GM04503 (cell line): ENCODE data around the gene USP6.
"Not testable (repeated sequence)": the region's sequence is repeated elsewhere in the genome, so short reads cannot be mapped to it uniquely, and the experiment has no call there.

Experiments
- DNase-seq: peaks from one replicate; pipeline ENCODE4 v3.0.0-alpha.2; 2012; ENCODE audit warnings: low read depth

USP6 gene

DNA sequence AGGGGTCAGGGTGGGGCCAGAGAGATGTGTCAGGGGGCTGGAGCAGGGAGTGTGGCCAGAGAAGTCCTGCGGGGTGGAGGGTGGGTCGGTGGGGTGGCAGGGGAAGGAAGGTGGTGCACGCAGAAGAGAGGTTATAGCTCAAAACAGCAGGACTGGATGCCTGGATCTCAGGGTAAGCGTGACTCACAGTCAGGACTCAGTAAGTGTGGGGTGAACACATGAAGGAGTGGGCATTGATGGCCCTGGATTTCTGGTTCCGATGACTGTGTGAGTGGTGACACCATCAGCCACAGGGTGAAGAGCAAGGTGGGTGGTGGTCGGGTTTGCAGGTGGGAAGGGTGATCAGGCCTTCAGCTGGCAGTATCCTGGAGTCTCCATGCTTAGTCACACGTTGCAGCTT, 6.2 kb downstream of the USP6 start:
- not testable (repeated sequence) for DNase-seq

DNA sequence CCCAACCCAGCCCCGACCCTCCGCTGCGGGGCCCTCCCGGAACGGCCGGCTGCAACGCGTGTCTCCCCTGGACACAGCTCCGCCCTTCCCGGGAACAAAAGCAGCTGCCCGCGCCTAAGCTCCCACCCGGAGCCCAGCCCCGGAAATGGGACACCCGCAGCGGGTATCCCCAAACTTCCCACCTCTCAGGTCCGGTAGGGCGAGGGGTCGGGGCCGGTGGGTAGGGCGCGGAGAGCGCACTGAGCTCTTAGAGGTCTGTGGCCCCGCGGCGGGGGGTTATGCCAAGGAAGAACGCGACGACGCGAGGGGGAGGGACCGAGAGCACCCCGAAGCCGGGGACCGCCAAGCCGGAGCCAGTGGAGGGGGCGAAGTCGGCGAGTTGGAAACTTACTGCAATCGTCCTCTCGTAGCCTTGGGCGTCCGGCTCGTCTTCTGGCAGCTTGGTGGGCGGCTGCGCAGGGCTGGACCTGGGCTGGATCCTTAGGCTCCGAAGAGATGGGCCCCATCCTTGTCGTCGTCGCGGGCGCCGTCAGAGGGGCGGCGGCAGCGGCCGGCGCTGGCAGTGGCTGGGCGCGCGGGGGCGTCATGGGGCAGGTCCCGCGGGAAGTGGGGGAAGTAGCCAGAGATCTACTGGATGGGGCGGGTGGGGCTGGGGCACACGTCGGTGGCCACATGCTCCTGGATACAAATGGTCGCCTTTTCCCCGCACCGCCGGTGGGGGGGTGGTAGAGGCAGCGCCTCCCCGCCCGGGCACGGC, 6.9 kb downstream of the USP6 start:
- no peak for DNase-seq

DNA sequence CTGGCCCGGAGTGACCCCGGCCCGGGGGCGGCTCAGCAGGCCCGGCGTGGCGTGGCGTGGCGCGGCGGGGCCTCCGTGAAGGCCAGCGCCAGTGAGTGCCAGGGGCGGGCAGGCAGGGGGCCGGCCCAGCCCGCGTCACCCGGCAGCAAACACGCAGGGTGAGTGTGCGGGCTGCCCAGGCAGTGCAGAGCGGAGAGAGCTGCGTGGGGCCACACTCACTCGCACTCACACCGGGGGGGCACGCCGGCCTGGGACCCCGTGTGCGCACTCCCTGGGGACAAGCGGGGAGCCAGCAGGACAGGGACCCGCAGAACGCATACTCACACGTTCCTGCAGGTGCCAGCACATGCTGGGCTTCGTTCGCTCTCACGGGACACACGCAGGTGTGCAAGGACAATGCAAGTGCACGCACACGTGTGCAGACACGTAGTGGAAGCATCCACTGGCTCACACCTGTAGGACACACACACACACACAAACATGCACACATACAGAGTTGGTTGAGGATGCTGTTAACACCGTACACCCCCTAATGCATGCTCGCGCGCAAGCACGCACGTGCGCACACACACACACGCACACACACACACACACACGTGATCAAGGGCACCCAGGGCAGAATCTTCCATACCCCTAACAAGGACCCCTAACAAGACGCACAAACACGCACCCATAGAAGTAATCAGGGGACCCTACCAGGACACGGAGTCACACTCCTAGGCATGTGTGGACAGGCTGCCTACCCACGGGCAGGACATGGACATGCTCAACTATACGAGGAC, 7.7 kb downstream of the USP6 start:
- no peak for DNase-seq

DNA sequence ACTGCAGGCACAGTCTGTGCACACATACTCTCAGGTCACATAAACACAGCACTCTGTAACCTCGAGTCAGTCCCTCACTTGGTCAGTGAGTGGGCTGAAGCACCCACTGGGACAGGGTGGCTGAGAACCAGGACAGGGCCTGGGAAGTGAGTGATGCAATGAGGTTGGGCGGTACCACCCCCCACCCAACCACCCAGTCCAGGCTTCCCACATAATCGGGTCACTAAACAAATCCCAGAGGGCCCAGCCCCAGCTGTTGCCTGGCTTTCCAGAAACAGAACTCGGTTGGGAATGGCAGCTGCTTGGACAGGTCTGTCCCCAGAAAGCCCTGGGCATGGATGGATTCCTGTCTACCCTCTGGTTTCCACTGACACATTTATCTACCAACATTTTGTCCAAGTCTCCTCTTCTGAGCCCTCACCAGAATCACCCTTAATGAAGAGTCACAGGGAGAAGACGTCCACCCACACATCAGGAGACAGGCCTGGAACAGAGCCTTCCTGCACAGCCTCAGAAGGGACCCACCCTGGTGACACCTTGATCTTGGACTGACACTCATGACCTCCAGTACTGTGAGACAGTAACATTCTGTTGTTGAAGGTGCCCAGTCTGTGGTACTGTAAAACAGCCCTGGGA, 8.4 kb downstream of the USP6 start:
- DNase-seq, result not testable (repeated sequence)

DNA sequence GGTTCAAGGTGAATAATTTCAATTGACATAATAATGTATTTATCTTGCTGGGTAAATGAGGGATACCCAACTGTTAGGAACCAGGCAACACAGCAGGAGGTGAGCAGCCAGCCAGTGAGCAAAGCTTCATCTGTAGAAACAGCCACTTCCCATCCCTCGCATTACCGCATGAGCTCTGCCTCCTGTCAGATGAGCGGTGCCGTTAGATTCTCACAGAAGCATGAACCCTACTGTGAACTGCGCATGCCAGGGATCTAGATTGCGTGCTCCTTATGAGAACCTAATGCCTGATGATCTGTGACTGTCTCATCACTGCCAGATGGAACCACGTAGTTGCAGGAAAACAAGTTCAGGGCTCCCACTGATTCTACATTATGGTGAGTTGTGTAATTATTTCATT, 9.1 kb downstream of the USP6 start:
- not testable (repeated sequence) for DNase-seq

DNA sequence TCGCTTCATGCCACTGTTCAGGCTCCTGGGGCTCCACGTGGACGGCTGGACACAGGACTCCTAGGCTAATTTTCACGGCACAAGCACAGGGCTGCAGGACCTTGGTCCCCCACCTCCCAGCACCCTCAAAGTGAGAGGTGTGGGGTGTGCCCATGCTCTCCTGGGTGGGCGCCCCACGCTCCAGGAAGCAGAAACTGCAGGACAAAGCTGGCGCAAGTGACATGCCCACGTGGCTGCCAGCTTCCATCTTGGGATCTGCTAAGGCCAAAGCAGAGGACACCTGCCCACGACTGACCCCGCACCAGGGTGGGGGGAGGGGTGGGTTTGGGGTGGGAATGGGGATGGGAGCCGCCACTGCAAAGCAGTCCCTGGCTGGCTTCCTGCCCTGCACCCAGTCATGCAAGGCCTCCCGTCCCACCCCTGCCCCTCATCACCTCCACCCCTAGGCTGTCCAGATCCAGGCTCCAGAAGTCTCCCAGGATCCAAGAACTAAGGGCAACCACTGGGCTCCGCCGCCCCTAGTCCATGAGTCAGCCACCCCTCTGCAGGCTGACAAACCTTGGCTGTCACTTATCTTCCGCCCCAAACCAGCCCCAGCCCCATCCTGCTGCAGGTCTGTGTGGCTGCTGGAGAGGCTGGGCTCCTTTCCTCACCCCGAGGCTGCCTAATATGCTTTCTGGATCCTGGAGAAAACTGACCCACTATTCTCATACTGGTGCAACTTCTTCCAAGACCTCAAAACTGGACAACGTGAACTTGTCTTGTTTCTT, 11.1 kb downstream of the USP6 start:
- DNase-seq, result no peak

DNA sequence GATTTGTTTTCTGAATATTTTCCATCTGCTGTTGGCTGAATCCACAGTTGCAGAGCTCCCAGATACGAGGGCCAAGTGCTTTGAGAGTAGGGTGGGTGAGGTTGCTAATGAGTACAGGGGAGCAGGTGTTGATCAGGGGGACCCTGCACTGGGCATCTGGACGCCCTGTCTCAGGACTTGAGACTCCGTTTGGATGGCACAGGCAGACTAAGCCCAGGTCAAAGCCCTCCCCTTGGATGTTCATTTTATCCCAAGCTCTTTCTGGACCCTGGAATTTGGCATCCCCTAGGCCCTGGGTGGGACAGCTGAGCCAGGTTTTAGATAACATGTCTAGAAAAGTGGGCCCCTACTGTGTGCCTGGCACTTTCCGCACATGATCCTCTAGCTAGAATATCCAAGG, 12.1 kb downstream of the USP6 start:
- DNase-seq, result no peak

DNA sequence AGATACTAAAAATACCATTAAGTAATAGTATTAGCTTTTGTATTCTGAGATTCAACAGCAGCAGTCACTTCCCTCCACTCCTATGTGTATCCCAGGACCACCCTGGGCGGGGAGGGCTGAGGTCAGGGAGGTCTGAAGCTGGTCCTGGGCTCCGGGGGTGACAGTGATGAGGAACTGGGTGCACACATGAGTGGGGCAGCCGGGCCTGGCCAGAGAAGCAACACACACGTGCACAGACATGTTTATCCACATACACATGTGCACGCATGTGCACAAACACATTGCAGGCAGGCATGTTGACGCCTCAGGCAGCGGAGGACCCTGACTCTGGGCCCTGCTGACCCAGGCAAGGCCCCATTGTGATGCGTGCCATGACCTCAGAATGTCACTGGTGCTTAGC, 12.6 kb downstream of the USP6 start:
- DNase-seq, result not testable (repeated sequence)

DNA sequence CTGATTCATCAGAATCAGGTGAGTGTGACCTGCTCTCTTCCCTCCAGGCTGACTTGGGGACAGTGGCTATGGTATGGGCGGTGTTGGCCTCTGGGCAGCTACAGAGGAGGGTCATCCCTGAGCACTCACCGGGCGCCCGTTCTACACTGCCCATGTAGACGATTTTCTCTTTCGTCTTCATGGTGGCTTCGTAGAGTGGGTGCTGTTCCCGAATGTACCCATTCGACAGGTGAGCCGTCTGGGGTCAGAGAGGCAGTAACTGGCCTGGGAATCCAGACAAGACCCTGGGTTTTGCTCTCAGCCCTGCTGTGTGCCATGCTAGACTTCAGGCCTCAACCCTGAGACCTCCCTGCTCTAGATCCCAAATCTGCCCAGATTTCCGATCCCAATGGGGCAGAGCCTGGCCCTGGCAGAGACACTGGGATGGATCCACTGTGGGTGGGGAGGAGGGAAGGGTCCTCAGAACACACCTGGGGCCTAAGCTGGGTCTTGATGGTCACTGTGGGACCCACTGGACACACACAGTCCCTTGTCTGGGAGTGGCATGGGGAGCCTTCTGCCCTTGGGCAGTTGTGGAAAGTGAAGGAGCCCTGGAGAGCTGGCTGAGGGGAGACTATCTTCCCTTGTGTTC, 13.2 kb downstream of the USP6 start:
- DNase-seq, result no peak

DNA sequence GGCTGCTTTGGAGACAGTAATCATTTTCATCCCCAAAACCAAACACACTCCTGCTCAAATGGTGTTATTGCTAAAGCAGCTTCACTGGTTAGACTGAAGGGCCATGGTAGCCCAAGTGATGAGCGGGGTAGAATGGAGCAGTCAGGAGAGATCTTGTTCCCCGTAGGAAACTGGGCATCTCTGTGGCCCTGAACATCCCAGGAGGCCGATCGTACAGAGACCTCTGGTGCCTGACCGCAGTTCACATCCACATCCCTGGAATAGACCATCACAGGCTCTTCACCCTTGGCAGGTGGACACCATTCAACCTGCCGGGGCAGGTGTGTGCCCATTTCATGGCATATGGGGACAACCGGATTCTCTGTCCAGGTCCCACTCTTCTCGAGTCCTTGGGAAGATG, 13.9 kb downstream of the USP6 start:
- DNase-seq, result not testable (repeated sequence)

DNA sequence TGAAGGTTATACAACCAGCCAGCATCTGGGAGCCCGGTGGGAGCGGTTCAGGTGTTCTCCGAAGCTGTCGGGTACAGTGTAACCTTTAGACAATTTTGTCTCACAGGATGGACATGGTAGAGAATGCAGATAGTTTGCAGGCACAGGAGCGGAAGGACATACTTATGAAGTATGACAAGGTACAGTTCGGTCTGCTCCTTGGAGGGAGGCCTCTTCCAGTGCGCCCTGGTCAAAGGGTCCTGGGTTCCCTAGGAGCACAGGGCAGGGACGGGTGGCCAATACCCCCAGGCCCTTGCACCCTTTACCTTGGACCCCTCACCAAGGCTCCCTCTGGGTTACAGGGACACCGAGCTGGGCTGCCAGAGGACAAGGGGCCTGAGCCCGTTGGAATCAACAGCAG, 14.4 kb downstream of the USP6 start:
- DNase-seq, result not testable (repeated sequence)

DNA sequence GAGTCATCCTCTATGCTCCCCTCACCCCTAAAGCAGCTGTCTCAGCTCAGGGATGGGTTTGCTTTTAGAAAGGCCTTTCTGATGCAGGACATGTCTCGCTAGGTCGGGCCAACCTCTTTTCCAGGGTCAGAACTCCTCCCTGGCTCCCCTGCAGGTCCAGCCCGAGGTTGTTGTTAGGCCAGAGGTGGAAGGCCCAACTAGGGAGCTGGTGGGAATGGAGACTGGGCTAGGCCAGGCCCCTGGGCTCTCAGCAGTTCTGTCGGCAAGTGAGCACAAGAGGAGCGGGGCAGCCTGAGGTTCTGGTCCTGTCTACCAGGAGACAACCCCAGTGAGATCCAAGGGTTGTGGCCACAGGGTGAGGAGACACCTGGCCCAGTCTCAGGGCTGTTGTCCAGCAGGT, 14.9 kb downstream of the USP6 start:
- not testable (repeated sequence) for DNase-seq

DNA sequence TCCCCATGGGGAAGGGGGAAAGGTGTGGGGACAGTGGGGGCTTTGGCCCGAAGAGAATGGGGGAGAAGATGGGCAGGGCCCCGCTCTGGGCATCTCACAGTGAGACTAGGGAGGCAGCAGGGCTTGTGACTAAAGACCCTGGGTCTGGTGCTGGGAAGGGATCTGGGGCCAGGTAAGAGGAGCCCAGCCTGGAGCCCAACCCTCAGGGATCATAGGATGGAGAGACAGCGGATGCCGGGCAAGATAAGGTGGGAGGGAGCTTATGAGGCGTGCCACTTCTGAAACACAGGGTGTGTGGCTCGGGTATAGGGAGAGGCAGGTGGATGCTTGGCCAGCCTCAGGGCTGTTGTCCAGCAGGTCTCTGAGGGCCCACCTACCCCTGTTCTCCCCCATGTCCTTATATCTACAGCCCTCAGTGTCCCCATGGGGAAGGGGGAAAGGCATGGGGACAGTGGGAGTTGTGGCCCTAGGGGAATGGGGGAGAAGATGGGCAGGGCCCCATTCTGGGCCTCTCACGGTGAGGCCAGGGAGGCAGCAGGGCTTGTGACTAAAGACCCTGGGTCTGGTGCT, 15.4 kb downstream of the USP6 start:
- no peak for DNase-seq

DNA sequence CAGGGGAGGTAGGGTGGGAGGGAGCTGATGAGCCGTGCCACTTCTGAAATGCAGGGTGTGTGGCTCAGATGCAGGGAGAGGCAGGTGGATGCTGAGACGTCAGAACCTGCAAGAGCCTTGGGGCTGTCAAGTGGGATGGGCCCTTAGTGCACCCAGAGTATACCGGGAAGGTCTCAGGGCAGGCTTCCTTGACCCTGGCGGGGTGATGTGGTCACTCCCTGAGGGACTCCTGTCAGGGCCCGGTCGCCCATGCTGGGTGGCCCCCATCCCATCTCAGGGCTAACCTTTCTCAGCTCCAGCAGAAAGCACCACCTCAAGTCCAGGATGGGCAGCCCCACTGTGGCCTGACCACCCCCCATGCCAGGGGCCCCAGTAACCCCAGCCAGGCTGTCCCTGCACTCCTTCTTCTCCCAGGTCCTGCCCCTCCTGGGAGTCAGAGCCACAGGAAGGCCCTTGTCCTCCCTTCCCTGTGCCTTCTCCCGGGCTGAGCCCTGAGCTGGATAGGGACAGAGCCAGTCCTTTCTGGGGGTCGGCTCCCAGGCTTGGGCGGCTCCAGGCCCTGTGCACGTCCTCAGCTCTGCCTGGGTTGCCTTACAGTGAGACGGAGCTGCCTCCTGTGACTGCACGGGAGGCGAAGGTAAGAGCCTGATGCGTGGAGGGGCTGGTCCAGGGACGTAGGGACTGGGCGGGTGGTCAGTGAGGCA, 16.1 kb downstream of the USP6 start:
- DNase-seq, result not testable (repeated sequence)

DNA sequence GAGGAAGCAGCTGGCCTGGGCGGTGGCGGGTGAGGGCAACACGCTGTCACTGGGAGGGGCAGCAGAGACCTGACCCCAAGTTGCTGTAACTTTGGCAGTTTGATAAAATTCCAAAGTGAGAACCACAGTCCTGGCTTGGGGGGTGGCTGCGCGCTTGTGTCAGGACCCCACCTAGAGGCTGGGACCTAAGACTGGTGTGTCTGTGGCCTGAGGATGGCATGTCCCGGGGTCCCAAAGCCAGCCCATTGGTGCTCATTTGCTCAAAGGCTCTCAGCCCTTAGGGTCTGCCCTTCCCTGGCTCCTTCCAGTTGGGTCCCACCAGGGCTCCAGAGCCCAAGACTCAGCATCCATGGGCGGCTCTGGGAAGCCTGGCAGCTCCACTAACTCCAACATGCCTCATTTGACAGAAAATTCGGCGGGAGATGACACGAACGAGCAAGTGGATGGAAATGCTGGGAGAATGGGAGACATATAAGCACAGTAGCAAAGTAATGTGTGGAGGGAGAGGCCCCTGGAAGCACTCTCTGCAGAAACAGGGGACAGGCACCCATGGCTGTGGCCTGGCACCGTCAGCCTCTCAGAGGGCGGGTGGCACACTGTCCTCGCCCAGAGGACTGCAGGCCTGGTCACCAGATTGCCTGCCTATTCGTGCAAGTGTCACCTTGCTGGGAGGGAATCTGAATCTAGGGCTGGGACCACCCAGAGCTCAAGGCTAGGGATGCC, 16.8 kb downstream of the USP6 start:
- not testable (repeated sequence) for DNase-seq

DNA sequence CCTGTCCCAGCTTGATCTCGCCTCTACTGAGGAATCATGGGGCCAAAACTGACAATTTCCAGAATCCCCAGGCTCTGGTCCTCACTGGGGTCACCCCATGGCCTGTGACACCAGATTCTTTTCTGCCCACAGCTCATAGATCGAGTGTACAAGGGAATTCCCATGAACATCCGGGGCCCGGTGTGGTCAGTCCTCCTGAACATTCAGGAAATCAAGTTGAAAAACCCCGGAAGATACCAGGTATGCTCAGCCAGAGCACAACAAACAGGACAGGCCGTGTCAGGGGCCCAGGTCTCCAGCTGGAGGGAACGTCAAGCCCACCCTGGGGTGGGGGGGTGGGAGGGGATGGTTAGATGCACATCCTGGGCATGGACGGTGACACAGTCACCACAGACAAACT, 17.5 kb downstream of the USP6 start:
- DNase-seq, result no peak

DNA sequence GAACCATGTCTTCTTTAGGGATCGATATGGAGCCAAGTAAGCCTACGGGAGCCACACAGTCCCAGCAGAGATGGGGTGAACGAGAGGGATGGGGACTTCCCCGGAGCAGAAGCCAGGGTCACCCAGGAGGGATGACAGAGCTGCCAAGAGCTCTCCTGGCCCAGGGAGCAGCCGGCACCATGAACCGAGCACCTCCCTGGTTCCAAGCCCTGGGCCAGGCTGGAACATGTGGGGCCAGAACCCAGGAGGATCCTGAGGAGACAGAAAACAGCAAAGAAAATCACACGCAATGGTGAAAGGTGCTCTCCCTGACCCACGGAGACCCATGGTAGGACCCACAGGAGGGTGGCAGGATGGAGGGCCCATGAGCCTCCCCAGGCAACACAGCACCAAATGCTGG, 18.1 kb downstream of the USP6 start:
- not testable (repeated sequence) for DNase-seq

DNA sequence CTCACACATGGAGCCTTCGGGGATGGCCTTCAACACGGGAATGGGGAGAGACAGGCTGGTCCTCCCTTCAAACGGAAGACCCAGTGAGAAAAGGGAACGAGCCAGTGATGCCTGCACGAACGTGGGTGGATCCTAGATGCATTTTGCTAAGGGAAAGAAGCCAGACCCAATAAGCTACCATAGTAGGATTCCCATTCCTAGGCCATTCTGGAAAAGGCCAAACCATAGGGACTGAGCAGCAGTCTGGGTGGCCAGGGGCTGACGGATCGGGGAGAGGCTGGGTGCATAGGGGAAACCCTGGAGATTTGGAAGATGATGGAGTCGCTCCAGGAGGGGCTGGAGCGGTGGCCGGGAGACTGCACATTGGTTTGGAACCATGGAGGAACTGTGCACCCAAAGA, 18.7 kb downstream of the USP6 start:
- not testable (repeated sequence) for DNase-seq

DNA sequence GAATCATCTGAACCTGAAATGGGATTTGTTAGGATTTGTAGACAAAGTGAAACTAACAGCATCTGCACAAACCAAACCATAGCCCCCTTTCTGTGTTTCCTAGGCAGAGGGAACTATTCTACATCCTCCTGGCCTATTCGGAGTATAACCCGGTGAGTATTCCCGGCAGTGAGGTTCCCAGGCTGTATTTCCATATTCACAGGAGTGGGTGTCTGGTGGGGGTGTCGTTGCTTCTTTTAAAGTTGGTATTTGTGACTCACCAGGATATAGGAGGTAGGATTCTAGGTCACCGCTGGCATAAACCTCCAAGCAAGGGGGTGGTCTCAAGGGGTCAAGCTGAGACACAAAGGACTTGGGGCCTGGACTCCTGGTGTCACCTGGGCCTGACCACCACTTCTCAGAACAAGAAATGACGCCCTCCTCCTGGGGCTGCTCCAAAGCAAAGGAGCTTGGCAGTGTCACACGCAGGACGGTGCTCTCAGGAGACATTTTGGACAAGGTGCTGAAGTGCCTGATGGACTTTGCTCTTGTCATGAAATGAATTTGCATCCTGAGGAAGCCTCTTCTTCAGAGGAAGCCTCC, 19.4 kb downstream of the USP6 start:
- DNase-seq, result not testable (repeated sequence)
